Astrocyte of the cerebellum (primary cell): ENCODE measurements around the gene SLC16A11.

Experiments
- DNase-seq: peaks from one replicate; pipeline ENCODE4 v3.0.0-alpha.2; 2011; ENCODE audit warnings: low read depth
- H3K4me3 ChIP-seq: 2 replicates; pipeline ENCODE4 v1.5.1; 2011; ENCODE audit warnings: mild to moderate bottlenecking, low read depth, low read length, moderate library complexity
- in situ Hi-C: cut with HindIII; loops from 2 replicates; pipeline ENCODE4 v1.10.0; 2017; ENCODE audit warnings: low sequenced_read_pairs
- TF ChIP-seq, protein P1 (sequence below): IDR thresholded peaks from 2 replicates; pipeline ENCODE4 v1.5.1; 2012; ENCODE audit warnings: low read length, low read depth, moderate library complexity, mild to moderate bottlenecking; ENCODE audit errors: missing control alignments

SLC16A11 gene

DNA sequence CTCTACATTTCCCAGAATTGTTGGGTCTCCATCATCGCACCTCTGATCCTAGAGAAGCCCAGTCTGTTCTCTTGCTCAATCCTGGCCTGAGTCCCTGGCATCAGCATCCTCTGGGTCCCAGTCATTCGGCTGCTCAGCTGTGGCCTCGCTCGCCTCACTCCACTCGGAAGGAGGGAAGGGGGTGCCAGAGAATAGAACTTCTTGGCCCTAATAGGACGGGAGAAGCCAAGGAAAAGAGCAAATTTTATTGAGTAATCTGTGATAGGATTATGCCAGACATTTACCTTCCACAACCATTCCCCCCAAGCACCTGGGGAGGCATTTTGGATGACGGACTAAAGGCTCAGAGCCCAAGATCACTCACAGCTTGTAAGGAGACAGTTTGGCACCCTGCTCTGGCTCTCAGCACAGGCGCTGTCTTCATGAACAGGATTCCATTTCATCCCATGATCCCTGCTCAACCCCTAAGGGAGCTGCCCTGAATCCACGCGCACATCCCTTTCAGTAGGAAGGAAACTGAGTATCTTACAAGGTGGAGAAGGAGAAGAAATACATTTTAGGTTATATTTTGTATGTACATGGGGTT is 36.7 kb upstream of the SLC16A11 start:
- in situ Hi-C loops = no loop called here
- TF ChIP-seq, protein P1, sequence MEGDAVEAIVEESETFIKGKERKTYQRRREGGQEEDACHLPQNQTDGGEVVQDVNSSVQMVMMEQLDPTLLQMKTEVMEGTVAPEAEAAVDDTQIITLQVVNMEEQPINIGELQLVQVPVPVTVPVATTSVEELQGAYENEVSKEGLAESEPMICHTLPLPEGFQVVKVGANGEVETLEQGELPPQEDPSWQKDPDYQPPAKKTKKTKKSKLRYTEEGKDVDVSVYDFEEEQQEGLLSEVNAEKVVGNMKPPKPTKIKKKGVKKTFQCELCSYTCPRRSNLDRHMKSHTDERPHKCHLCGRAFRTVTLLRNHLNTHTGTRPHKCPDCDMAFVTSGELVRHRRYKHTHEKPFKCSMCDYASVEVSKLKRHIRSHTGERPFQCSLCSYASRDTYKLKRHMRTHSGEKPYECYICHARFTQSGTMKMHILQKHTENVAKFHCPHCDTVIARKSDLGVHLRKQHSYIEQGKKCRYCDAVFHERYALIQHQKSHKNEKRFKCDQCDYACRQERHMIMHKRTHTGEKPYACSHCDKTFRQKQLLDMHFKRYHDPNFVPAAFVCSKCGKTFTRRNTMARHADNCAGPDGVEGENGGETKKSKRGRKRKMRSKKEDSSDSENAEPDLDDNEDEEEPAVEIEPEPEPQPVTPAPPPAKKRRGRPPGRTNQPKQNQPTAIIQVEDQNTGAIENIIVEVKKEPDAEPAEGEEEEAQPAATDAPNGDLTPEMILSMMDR = no peak
- H3K4me3 ChIP-seq = no peak overlapping the region
- no peak for DNase-seq

DNA sequence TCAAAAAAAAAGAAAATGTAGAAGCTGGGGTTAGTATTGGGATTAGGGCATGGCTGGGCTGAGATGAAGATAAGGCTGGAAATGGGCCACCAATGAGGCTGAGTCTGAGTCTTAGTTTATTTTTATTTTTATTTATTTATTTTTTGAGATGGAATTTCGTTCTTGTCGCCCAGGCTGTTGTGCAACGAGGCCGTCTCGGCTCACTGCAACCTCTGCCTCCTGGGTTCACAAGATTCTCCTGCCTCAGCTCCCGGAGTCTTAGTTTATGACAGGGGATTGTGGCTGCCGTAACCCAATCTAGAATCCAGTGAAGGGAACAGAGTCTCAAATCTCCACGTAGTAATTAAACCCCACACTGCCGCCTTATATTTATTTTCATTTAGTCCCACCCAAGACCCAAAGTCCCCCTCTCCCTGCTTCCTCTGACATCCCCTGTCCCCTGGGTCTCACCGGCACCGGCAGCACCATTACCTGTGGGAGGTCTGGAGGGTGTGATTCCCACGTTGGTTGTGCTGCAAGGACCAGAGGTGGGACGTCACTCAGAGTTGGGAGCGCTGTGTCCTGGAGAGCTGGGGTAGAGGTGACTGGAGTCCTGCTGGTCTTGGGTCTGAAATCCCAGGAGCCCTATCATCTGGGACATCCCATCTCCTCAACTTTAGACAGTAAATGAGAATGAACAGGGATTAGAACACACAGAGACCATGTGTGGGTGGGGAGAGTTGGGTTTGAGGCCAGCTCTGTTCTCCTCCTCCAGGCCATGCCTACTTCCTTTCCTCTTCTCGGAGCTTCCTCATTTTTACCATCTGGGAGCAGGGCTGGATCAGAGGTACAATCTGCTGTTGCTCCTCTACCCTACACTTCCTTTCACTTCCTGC is 35.9 kb upstream of the SLC16A11 start, which contains the start of gene CLEC10A:
CLEC10A (minus strand) TSS at position 671 of the 875 bp plus-strand sequence. CDS start 1,439 bp downstream, outside the sequence.
- no peak within 1 kb of the TSS for H3K4me3 ChIP-seq
- in situ Hi-C loops = no loop called here
- TF ChIP-seq, protein P1 = no peak
- no peak for DNase-seq

DNA sequence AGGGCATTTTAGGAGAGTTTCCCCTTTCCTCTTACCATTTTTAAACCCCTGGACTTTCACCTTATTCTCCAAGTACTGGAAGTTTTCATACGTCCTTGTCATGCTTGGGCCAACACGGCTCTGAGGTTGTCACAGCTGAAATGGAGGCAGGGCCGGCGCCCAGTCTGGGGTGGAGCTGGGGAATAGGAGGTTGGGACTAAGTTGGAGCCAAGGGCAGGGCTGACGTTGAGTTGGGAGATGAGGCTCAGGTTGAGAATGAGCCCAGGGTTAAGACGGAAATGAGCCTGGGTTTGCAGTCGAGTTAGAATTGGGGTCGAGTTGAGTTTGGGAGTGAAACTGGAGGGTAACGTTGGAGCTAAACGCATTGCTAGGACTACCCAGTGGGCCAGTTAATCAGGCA is 34.8 kb upstream of the SLC16A11 start:
- H3K4me3 ChIP-seq = no peak overlapping the region
- in situ Hi-C loops = no loop called here
- TF ChIP-seq, protein P1 = no peak
- no peak for DNase-seq

DNA sequence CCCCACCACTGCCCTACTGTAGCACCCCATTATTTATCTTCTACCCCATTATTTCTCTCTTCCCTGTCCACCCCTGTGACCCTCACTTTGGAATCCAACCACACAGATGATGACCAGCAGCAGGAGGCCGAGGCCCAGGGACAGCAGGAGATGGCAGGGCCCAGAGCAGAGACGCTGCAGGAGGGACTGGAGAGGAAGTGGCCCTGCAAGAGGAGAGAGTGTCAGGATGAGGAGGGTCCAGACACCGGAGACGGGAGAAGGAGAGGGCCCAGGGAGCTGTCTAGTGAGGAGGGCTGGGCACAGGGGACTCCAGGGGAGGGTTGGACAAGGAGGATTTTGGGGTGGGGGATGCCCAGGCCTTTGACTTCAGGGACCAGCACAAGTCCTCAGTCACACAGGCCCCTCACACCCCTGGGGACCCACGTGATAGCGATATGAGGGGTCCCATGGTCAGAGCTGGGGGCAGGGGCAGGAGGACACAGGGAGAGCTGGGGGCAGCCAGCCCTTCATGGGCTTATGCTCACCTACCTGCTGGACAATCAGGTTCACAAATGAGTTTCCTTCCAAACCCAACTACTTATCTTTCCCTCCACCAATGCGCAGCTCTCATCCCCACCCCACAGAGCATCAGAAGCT is 34.1 kb upstream of the SLC16A11 start:
- DNase-seq = no peak
- TF ChIP-seq, protein P1 = no peak
- in situ Hi-C loops = no loop called here
- no peak overlapping the region for H3K4me3 ChIP-seq

DNA sequence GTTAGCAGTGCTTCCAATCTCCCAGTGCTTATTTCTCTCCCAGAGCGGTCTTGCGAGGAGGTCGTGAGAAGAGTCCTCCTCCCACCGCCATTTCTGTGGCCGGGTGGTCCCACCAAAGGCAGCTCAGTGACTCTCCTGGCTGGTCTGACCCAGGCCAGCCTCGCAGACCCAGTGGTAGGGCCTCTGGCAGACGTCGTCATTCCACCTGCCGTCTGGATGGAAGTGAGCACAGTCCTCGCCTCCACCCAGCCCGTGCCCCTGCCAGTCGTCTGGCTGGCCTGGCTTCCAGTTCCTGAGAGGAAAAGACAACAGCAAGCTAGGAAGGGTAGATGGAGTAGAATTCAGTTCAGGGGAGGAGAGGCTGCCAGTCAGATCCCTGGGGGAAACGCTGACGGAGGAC is 31.0 kb upstream of the SLC16A11 start:
- TF ChIP-seq, protein P1 = no peak
- in situ Hi-C loops = loop anchor here (5.0 kb wide), 1 partner anchor 47 kb away; no protein-coding TSS in a partner anchor
- no peak for DNase-seq
- H3K4me3 ChIP-seq = no peak overlapping the region

DNA sequence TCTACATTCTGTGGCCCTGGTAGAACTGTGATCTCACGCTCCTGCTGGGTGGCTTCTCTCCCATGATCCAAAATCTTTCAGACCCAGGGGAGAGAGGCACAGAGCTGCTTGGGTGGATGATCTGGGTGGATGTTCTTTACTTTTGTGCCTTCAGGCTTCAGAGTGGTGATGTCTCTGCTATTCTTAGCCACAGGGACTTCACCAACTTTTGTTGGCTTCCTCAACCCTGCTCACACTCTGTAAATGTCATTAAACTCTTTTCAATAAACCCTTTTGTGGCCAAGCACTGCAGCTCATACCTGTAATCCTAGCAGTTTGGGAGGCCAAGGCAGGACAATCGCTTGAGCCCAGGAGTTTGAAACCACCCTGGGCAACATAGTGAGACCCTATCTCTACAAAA is 28.5 kb upstream of the SLC16A11 start:
- no peak overlapping the region for H3K4me3 ChIP-seq
- in situ Hi-C loops = loop anchor here (5.0 kb wide), 1 partner anchor 50 kb away; no protein-coding TSS in a partner anchor
- DNase-seq = no peak
- TF ChIP-seq, protein P1 = no peak
